K562 (cell line): ENCODE measurements around the gene PTH1R. TPM values are rescaled to one million over a fixed set of nuclear protein-coding genes. Genes with fewer than 3 reads are reported as not detected.

Experiments
- ATAC-seq: fragments of 200-7000 bp; cut with Tn5 transposase; 3 replicates; pipeline ENCODE4 v1.9.1; 2020; ENCODE audit warnings: moderate library complexity
- BruUV-seq: library from RNA; stranded (reverse); fragments of 400-500 nt; replicated peaks from 2 replicates; lab custom pipeline; 2021; lab: Mats Ljungman, UMichigan
- CTCF ChIA-PET: fragments of 300-600 bp; formaldehyde crosslinking; extraction: SDS; loops from one replicate; lab custom pipeline; 2021; ENCODE audit warnings: low intra/inter-chr PET ratio; lab: Yijun Ruan, JAX
- POLR2A ChIA-PET: fragments of 300-600, 350-650 bp; sonication (Branson Sonifier 250); formaldehyde crosslinking; extraction: SDS; loops from one replicate; lab custom pipeline; 2021; ENCODE audit warnings: antibody characterized with exemption, inconsistent platforms; lab: Yijun Ruan, JAX
- DNase-seq, 4 experiments: peaks; one replicate each; pipeline versions ENCODE4 v3.0.0 to v3.0.0-alpha.2; 2011 to 2018; ENCODE audit warnings: low spot score in 3 of 4, mixed read lengths in 3 of 4; ENCODE audit errors: extremely low read depth in 1 of 4
- FAIRE-seq: peaks from 2 replicates; lab custom pipeline; 2011; peaks lifted over from hg19 to GRCh38; lab: Jason Lieb, UNC
- H2AFZ ChIP-seq: 2 replicates; pipeline ENCODE4 v1.6.0; 2011; ENCODE audit warnings: low read depth, low read length, control low read depth, inconsistent platforms
- H3K27ac ChIP-seq: fragments of 200-600 bp; 3 replicates; pipeline ENCODE4 v1.8.0; 2011; ENCODE audit warnings: low read depth, mild to moderate bottlenecking, control low read depth, inconsistent platforms, low read length, moderate library complexity, mixed read lengths; ENCODE audit errors: extremely low read depth
- H3K27me3 ChIP-seq, 2 experiments: fragments of 300-600 bp in 1 of 2; 2 replicates in 1 of 2; 3 replicates in 1 of 2; pipeline versions ENCODE4 v1.6.0 to v1.8.0; 2011; ENCODE audit warnings: inconsistent platforms in 2 of 2, low read length in 2 of 2, mild to moderate bottlenecking in 1 of 2, mixed read lengths in 1 of 2, moderate library complexity in 1 of 2; ENCODE audit not compliant: control insufficient read depth in 2 of 2, insufficient read depth in 2 of 2
- H3K36me3 ChIP-seq: fragments of 300-600 bp; 3 replicates; pipeline ENCODE4 v1.8.0; 2011; ENCODE audit warnings: mild to moderate bottlenecking, low read length, inconsistent platforms; ENCODE audit not compliant: control insufficient read depth, insufficient read depth
- H3K4me1 ChIP-seq, 2 experiments: fragments of 200-600 bp in 1 of 2; replicated peaks in 1 of 2; 2 replicates in 1 of 2; 3 replicates in 1 of 2; pipeline versions ENCODE4 v1.5.1 to v1.8.0; 2011; ENCODE audit warnings: inconsistent platforms in 2 of 2, low read length in 2 of 2, mild to moderate bottlenecking in 1 of 2, mixed read lengths in 1 of 2, moderate library complexity in 1 of 2; ENCODE audit not compliant: control insufficient read depth in 2 of 2, insufficient read depth in 2 of 2
- H3K4me2 ChIP-seq: 2 replicates; pipeline ENCODE4 v1.6.1; 2011; ENCODE audit warnings: low read length, control low read depth, inconsistent platforms, mixed read lengths; ENCODE audit not compliant: insufficient read depth
- H3K4me3 ChIP-seq: fragments of 200-600 bp; sonication (generic), shearing (Covaris generic); 2 replicates; pipeline ENCODE4 v1.5.1; 2016; ENCODE audit warnings: control low read depth, inconsistent platforms
- H3K79me2 ChIP-seq: fragments of 200-600 bp; 3 replicates; pipeline ENCODE4 v1.8.0; 2011; ENCODE audit warnings: low read length, inconsistent platforms; ENCODE audit not compliant: control insufficient read depth, insufficient read depth
- H3K9ac ChIP-seq, 2 experiments: 2 replicates each; pipeline versions ENCODE4 v1.6.0 to v1.6.1; 2011; ENCODE audit warnings: low read depth in 2 of 2, low read length in 2 of 2, control low read depth in 1 of 2, inconsistent platforms in 1 of 2, mild to moderate bottlenecking in 1 of 2, mixed read lengths in 1 of 2; ENCODE audit not compliant: insufficient read depth in 1 of 2
- H3K9me1 ChIP-seq: one replicate; pipeline ENCODE4 v1.6.0; 2011; ENCODE audit warnings: inconsistent platforms, mild to moderate bottlenecking, low read length, moderate library complexity; ENCODE audit not compliant: control insufficient read depth, insufficient read depth
- H3K9me3 ChIP-seq: replicated peaks from 2 replicates; pipeline ENCODE4 v1.5.1; 2011; ENCODE audit warnings: low read depth, low read length, inconsistent platforms; ENCODE audit not compliant: control insufficient read depth, insufficient read depth
- H4K20me1 ChIP-seq: replicated peaks from 2 replicates; pipeline ENCODE4 v1.6.1; 2011; ENCODE audit warnings: low read length, inconsistent platforms, mixed read lengths; ENCODE audit not compliant: control insufficient read depth, insufficient read depth
- WGBS: fragments of 100-300 bp; shearing (Covaris generic); methylation state at CpG from one replicate; pipeline ENCODE4 v1.1.6; 2016; ENCODE audit warnings: low coverage, mixed read lengths; ENCODE audit not compliant: insufficient coverage; ENCODE audit errors: missing lambda C conversion rate; 5-methylcytosine and 5-hydroxymethylcytosine counted together
- in situ Hi-C: fragments of 300-500 bp; cut with MboI; formaldehyde crosslinking; loops from 4 replicates; pipeline ENCODE4 v1.15.0; 2018; ENCODE audit warnings: inconsistent platforms, mixed read lengths
- intact Hi-C: fragments of 100-400 bp; cut with micrococcal nuclease; formaldehyde crosslinking; loops from 2 replicates; pipeline ENCODE4 v1.14.2; 2022
- polyA plus RNA-seq, 8 experiments: library from polyadenylated mRNA; depleted of rRNA in 4 of 8; stranded (reverse) in 5 of 8; unstranded in 3 of 8; fragments of >200 nt; fragmentation: Nextera tagmentation in 2 of 8; fragmentation: Illumina TruSeq in 1 of 8; extraction: Ambion mirVana in 2 of 8; extraction: Trizol in 1 of 8; gene quantifications; 2 replicates each; pipeline versions ENCODE4 v1.2.1 to v1.2.3, GENCODE V29; 2011 to 2014; ENCODE audit warnings: inconsistent platforms in 1 of 8, missing spikeins in 1 of 8
- total RNA-seq, 7 experiments: library from RNA; depleted of rRNA in 6 of 7; stranded (reverse); fragments of >200 nt in 6 of 7; fragmentation: Illumina TruSeq in 2 of 7; extraction: Trizol in 2 of 7; gene quantifications; 2 replicates each; pipeline versions ENCODE4 v1.2.1 to v1.2.3, GENCODE V29; 2011 to 2021; ENCODE audit warnings: low replicate concordance in 1 of 7
- TF ChIP-seq, protein P1 (sequence below): fragments of 450-650 bp; formaldehyde crosslinking; IDR thresholded peaks from 2 replicates; pipeline ENCODE4 v1.4.0; 2022; ENCODE audit warnings: mild to moderate bottlenecking, moderate library complexity
- TF ChIP-seq, protein P2 (sequence below): sonication (generic); formaldehyde crosslinking; IDR thresholded peaks from 2 replicates; pipeline ENCODE4 v1.8.1; 2022; ENCODE audit warnings: missing genetic modification reagents

The PTH1R gene
- total and polyA plus RNA-seq, 9 of the 15 experiments (the other 6 are each of a cell fraction or from before 2014, with no cell fraction given) = not detected

DNA sequence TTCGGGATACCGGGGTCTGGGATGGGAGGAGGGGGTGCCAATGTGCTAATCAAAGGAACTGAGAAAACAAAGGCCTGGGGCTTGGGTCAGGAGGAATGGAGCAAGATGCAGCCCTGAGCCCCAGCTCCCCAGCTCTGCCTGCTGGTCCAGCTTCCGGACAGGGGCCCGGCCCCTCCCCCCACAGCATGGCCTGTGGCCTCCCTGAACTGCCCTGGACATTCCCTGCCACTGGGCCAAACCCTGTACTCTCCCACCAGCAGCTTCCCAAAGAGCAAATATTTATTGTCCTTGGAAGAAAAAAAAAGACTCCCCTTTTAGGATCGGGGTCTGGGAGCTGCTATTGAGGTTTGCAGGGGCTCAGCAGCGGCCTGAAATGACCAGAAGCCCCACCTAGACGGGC lies 8.6 kb upstream of the PTH1R start:
- intact Hi-C loops (loop anchor here (10.0 kb wide), 1 partner anchor 506 kb away; no protein-coding TSS in a partner anchor), in situ Hi-C loops (no loop called here)
- ATAC-seq (no peak), FAIRE-seq (no peak), DNase-seq (no peak)
- Histone ChIP-seq H4K20me1 (peaks cover 26% of the 10 kb centered on the region), H3K36me3 (no peaks in the 10 kb centered on the region), H3K4me2 (no peak overlapping the region), H3K9me1 (no peaks in the 10 kb centered on the region), H3K79me2 (no peaks in the 10 kb centered on the region), H3K9me3 (no peaks in the 10 kb centered on the region), H2AFZ (no peak overlapping the region), H3K9ac (no peak overlapping the region), H3K27me3 (peaks cover 16 to 62% of the 10 kb centered on the region in 2 experiments; a peak in 4 of 5 replicates), H3K4me3 (no peak overlapping the region), H3K27ac (no peak overlapping the region), H3K4me1 (peaks cover 0 to 15% of the 10 kb centered on the region in 2 experiments; a peak in 1 of 5 replicates)
- TF ChIP-seq, protein P1, sequence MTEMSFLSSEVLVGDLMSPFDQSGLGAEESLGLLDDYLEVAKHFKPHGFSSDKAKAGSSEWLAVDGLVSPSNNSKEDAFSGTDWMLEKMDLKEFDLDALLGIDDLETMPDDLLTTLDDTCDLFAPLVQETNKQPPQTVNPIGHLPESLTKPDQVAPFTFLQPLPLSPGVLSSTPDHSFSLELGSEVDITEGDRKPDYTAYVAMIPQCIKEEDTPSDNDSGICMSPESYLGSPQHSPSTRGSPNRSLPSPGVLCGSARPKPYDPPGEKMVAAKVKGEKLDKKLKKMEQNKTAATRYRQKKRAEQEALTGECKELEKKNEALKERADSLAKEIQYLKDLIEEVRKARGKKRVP = no peak
- TF ChIP-seq, protein P2, sequence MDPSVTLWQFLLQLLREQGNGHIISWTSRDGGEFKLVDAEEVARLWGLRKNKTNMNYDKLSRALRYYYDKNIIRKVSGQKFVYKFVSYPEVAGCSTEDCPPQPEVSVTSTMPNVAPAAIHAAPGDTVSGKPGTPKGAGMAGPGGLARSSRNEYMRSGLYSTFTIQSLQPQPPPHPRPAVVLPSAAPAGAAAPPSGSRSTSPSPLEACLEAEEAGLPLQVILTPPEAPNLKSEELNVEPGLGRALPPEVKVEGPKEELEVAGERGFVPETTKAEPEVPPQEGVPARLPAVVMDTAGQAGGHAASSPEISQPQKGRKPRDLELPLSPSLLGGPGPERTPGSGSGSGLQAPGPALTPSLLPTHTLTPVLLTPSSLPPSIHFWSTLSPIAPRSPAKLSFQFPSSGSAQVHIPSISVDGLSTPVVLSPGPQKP (CRISPR knock-in tag) = no peak
- 1% methylated on average over 7 of the region's 7 CpGs for WGBS
- ChIA-PET CTCF (interaction anchor here (0.8 kb wide), 1 partner anchor 40 kb away, joined by 3 read pairs; no protein-coding TSS in a partner anchor), POLR2A (interaction anchor here (0.5 to 0.9 kb wide), 3 partner anchors 12 to 1140 kb away, joined by 3 to 5 read pairs (median 4); no protein-coding TSS in a partner anchor)
- no TSS peak for BruUV-seq
